Measurements from ENCODE around the gene PKD2.

- no peak for TF ChIP-seq CTCF (IDR thresholded peaks at IDR 0.05)
- no peak for TF ChIP-seq POLR2A (IDR thresholded peaks at IDR 0.05)
- no peak for TF ChIP-seq POLR2AphosphoS5 (IDR thresholded peaks at IDR 0.05)
Measured at GRCh38 chr4:88029556-88029955, 22.1 kb downstream of the PKD2 start.
